H1 (cell line): ENCODE data around the gene BFSP2. TPM values are rescaled to one million over a fixed set of nuclear protein-coding genes. Genes with fewer than 3 reads are reported as not detected.

Source experiments
- CTCF ChIA-PET: fragments of 300-600 bp; sonication (Branson Sonifier 250); formaldehyde crosslinking; loops from one replicate; lab custom pipeline; 2021; ENCODE audit not compliant: partially characterized antibody; lab: Charles Lee
- POLR2A ChIA-PET: fragments of 300-600 bp; sonication (Branson Sonifier 250); formaldehyde crosslinking; loops from one replicate; lab custom pipeline; 2021; ENCODE audit warnings: inconsistent platforms; ENCODE audit not compliant: partially characterized antibody; lab: Charles Lee
- DNase-seq, 2 experiments: peaks; one replicate each; pipeline versions ENCODE4 v3.0.0 to v3.0.0-alpha.2; 2010 to 2022; ENCODE audit warnings: low spot score in 2 of 2, low read depth in 1 of 2, mixed read lengths in 1 of 2
- FAIRE-seq: peaks from 2 replicates; lab custom pipeline; 2011; peaks lifted over from hg19 to GRCh38; lab: Jason Lieb, UNC
- H2AFZ ChIP-seq: 2 replicates; pipeline ENCODE4 v1.8.1; 2012; ENCODE audit warnings: low read length, inconsistent platforms
- H2AK5ac ChIP-seq: 2 replicates; pipeline ENCODE4 v1.6.1; 2013; ENCODE audit warnings: low read depth, low read length
- H2BK120ac ChIP-seq: replicated peaks from 2 replicates; pipeline ENCODE3; 2013; ENCODE audit warnings: low read depth, low read length, inconsistent platforms
- H2BK12ac ChIP-seq: 2 replicates; pipeline ENCODE4 v1.6.1; 2013; ENCODE audit warnings: low read depth, low read length
- H2BK15ac ChIP-seq: 2 replicates; pipeline ENCODE4 v1.6.1; 2013; ENCODE audit warnings: low read length
- H2BK20ac ChIP-seq: 2 replicates; pipeline ENCODE4 v1.6.1; 2013; ENCODE audit warnings: low read length
- H2BK5ac ChIP-seq: 2 replicates; pipeline ENCODE4 v1.6.1; 2013; ENCODE audit warnings: low read depth, low read length
- H3K14ac ChIP-seq: 2 replicates; pipeline ENCODE4 v1.6.1; 2013; ENCODE audit warnings: inconsistent platforms; ENCODE audit not compliant: insufficient read length
- H3K18ac ChIP-seq: 2 replicates; pipeline ENCODE4 v1.6.1; 2013; ENCODE audit warnings: low read length; ENCODE audit errors: extremely low read depth
- H3K23ac ChIP-seq: 2 replicates; pipeline ENCODE4 v1.6.1; 2013; ENCODE audit warnings: inconsistent platforms; ENCODE audit not compliant: insufficient read length
- H3K23me2 ChIP-seq: 2 replicates; pipeline ENCODE4 v1.6.1; 2013; ENCODE audit warnings: low read depth, low read length
- H3K27ac ChIP-seq: 2 replicates; pipeline ENCODE4 v1.6.1; 2011; ENCODE audit warnings: low read depth, low read length, inconsistent platforms
- H3K27me3 ChIP-seq, 4 experiments: replicated peaks in 1 of 4; 1 replicate in 1 of 4; 2 replicates in 3 of 4; pipeline versions ENCODE4 v1.6.1 to v1.8.1; 2011 to 2013; ENCODE audit warnings: low read length in 3 of 4, mild to moderate bottlenecking in 3 of 4, inconsistent platforms in 2 of 4, mixed read lengths in 2 of 4, moderate library complexity in 1 of 4; ENCODE audit not compliant: control insufficient read depth in 3 of 4, insufficient read depth in 3 of 4; ENCODE audit errors: extremely low read depth in 1 of 4
- H3K36me3 ChIP-seq, 4 experiments: 2 replicates each; pipeline versions ENCODE4 v1.6.1 to v1.8.1; 2011 to 2013; ENCODE audit warnings: mild to moderate bottlenecking in 4 of 4, low read length in 3 of 4, moderate library complexity in 2 of 4, control low read depth in 1 of 4, inconsistent platforms in 1 of 4; ENCODE audit not compliant: insufficient read depth in 4 of 4, control insufficient read depth in 2 of 4
- H3K4ac ChIP-seq: replicated peaks from 2 replicates; pipeline ENCODE3; 2013; ENCODE audit warnings: low read length, low read depth, mixed read lengths, inconsistent platforms; ENCODE audit not compliant: insufficient read length
- H3K4me1 ChIP-seq, 4 experiments: replicated peaks in 1 of 4; 1 replicate in 1 of 4; 2 replicates in 3 of 4; pipeline versions ENCODE4 v1.6.1 to v1.8.1; 2011 to 2013; ENCODE audit warnings: low read length in 3 of 4, inconsistent platforms in 2 of 4, mixed read lengths in 1 of 4; ENCODE audit not compliant: insufficient read depth in 4 of 4, control insufficient read depth in 3 of 4
- H3K4me2 ChIP-seq, 2 experiments: 2 replicates each; pipeline versions ENCODE4 v1.6.1 to v1.8.1; 2011 to 2013; ENCODE audit warnings: low read depth in 2 of 2, low read length in 2 of 2, control low read depth in 1 of 2, inconsistent platforms in 1 of 2, mild to moderate bottlenecking in 1 of 2; ENCODE audit not compliant: insufficient read depth in 1 of 2
- H3K4me3 ChIP-seq, 4 experiments: fragments of 200-600, 300-600 bp in 1 of 4; sonication (generic), shearing (Covaris generic), sonication (Bioruptor Twin) in 1 of 4; 2 replicates each; pipeline versions ENCODE4 v1.5.1 to v1.8.1; 2011 to 2016; ENCODE audit warnings: low read length in 4 of 4, low read depth in 3 of 4, control low read depth in 2 of 4, inconsistent platforms in 2 of 4, mild to moderate bottlenecking in 2 of 4, mixed read lengths in 1 of 4, moderate library complexity in 1 of 4; ENCODE audit not compliant: insufficient read depth in 2 of 4; ENCODE audit errors: extremely low read depth in 1 of 4
- H3K56ac ChIP-seq: replicated peaks from 2 replicates; pipeline ENCODE3; 2013; ENCODE audit warnings: low read depth, mild to moderate bottlenecking, mixed read lengths, low read length, inconsistent platforms; ENCODE audit not compliant: insufficient read length
- H3K79me1 ChIP-seq: 2 replicates; pipeline ENCODE4 v1.6.1; 2013; ENCODE audit warnings: low read depth, low read length, control low read depth
- H3K79me2 ChIP-seq, 2 experiments: 2 replicates each; pipeline versions ENCODE4 v1.6.1 to v1.8.1; 2012 to 2013; ENCODE audit warnings: low read length in 2 of 2, mild to moderate bottlenecking in 2 of 2, inconsistent platforms in 1 of 2; ENCODE audit not compliant: insufficient read depth in 2 of 2, control insufficient read depth in 1 of 2
- H3K9ac ChIP-seq, 4 experiments: replicated peaks in 1 of 4; 1 replicate in 1 of 4; 2 replicates in 3 of 4; pipeline versions ENCODE4 v1.6.1 to v1.8.1; 2011 to 2013; ENCODE audit warnings: low read depth in 3 of 4, low read length in 3 of 4, control low read depth in 2 of 4, mild to moderate bottlenecking in 2 of 4, moderate library complexity in 2 of 4, inconsistent platforms in 1 of 4; ENCODE audit errors: extremely low read depth in 1 of 4
- H3K9me3 ChIP-seq, 2 experiments: 2 replicates each; pipeline versions ENCODE4 v1.6.1 to v1.8.1; 2012 to 2013; ENCODE audit warnings: mild to moderate bottlenecking in 2 of 2, moderate library complexity in 2 of 2, control low read depth in 1 of 2, inconsistent platforms in 1 of 2, low read depth in 1 of 2, low read length in 1 of 2, mixed read lengths in 1 of 2; ENCODE audit not compliant: insufficient read depth in 2 of 2
- H4K20me1 ChIP-seq, 2 experiments: replicated peaks in 1 of 2; 2 replicates each; pipeline versions ENCODE3 to v1.8.1; 2011 to 2013; ENCODE audit warnings: inconsistent platforms in 2 of 2, low read length in 2 of 2, mild to moderate bottlenecking in 1 of 2; ENCODE audit not compliant: insufficient read depth in 2 of 2, control insufficient read depth in 1 of 2
- H4K5ac ChIP-seq: 2 replicates; pipeline ENCODE4 v1.6.1; 2013; ENCODE audit warnings: low read length, low read depth, mixed read lengths, inconsistent platforms; ENCODE audit not compliant: insufficient read length
- H4K8ac ChIP-seq: 2 replicates; pipeline ENCODE4 v1.8.0; 2013; ENCODE audit warnings: mild to moderate bottlenecking, moderate library complexity, low read length, inconsistent platforms; ENCODE audit not compliant: insufficient read depth; ENCODE audit errors: extremely low read depth
- H4K91ac ChIP-seq: replicated peaks from 2 replicates; pipeline ENCODE3; 2013; ENCODE audit warnings: low read length, mixed read lengths, inconsistent platforms; ENCODE audit not compliant: insufficient read length
- ZNF274 ChIP-seq: IDR thresholded peaks from 2 replicates; pipeline ENCODE4 v1.7.0; 2012; ENCODE audit warnings: low read length, borderline replicate concordance; ENCODE audit errors: extremely low read depth
- WGBS, 2 experiments: shearing (Covaris generic) in 1 of 2; methylation state at CpG; one replicate each; pipeline versions ENCODE4 v1.1.6 to v1.1.7; 2013 to 2015; ENCODE audit warnings: low lambda C conversion rate in 2 of 2, mixed read lengths in 2 of 2, inconsistent platforms in 1 of 2, low coverage in 1 of 2, missing lambda C conversion rate in 1 of 2; ENCODE audit not compliant: insufficient replicate concordance in 2 of 2, insufficient coverage in 1 of 2, insufficient read length in 1 of 2; ENCODE audit errors: extremely low coverage in 1 of 2, missing lambda C conversion rate in 1 of 2; 5-methylcytosine and 5-hydroxymethylcytosine counted together
- polyA plus RNA-seq, 7 experiments: library from polyadenylated mRNA; depleted of rRNA in 3 of 7; stranded (reverse) in 5 of 7; unstranded in 2 of 7; fragments of >200 nt in 5 of 7; fragments of 200-250 nt in 2 of 7; gene quantifications; 1 replicate in 5 of 7; 2 replicates in 1 of 7; 4 replicates in 1 of 7; pipeline versions ENCODE4 v1.2.1 to v1.2.3, GENCODE V29; 2011 to 2013; ENCODE audit warnings: missing spikeins in 2 of 7, mixed read lengths in 2 of 7
- total RNA-seq: library from RNA; stranded (reverse); fragmentation: NEBNext Ultra II Directional; extraction: Animal tissue kit (Norgen Biotek cat#: 25700); gene quantifications from 2 replicates; pipeline ENCODE4 v1.2.1, GENCODE V29; 2021

Gene BFSP2
- total and polyA plus RNA-seq, 2 of the 8 experiments (the other 6 are each of a cell fraction or from before 2014, with no cell fraction given): not detected

GRCh38 chr3:133360476-133360875 is 39.4 kb upstream of the BFSP2 start:
- WGBS, 2 experiments: 85% methylated on average over 2 of the region's 2 CpGs; no CpG with 5 or more reads in 1 of the 2 experiments
- H2AK5ac ChIP-seq: no peak overlapping the region
- H3K79me2 ChIP-seq: no peaks in the 10 kb centered on the region
- no peak overlapping the region for H2BK15ac ChIP-seq
- H2BK20ac ChIP-seq: no peak overlapping the region
- no peak overlapping the region for H2BK12ac ChIP-seq
- H2BK120ac ChIP-seq: no peak overlapping the region
- H3K23ac ChIP-seq: no peak overlapping the region
- H3K4ac ChIP-seq: no peak overlapping the region
- H3K27me3 ChIP-seq: no peaks in the 10 kb centered on the region
- H3K18ac ChIP-seq: no peak overlapping the region
- H3K23me2 ChIP-seq: no peaks in the 10 kb centered on the region
- H4K8ac ChIP-seq: no peak overlapping the region
- DNase-seq: no peak
- H3K14ac ChIP-seq: no peak overlapping the region
- no peak overlapping the region for H3K4me2 ChIP-seq
- no peak overlapping the region for H3K4me3 ChIP-seq
- no peak overlapping the region for H4K91ac ChIP-seq
- H4K20me1 ChIP-seq: no peaks in the 10 kb centered on the region
- H3K36me3 ChIP-seq: no peaks in the 10 kb centered on the region
- no peak overlapping the region for H2AFZ ChIP-seq
- no peak for FAIRE-seq
- peaks cover 0 to 3% (median 2%) of the 10 kb centered on the region in 4 experiments; a peak in 2 of 7 replicates for H3K4me1 ChIP-seq
- ChIA-PET POLR2A (no interaction called here), CTCF (interaction anchor here (18.0 kb wide), 1 partner anchor 18 kb away, joined by 189 read pairs; no protein-coding TSS in a partner anchor)
- no peaks in the 10 kb centered on the region for H3K79me1 ChIP-seq
- no peak overlapping the region for H3K56ac ChIP-seq
- no peaks in the 10 kb centered on the region for H3K9me3 ChIP-seq
- H2BK5ac ChIP-seq: no peak overlapping the region
- no peak overlapping the region for H4K5ac ChIP-seq
- no peak overlapping the region for H3K9ac ChIP-seq
- H3K27ac ChIP-seq: no peak overlapping the region
- no peak for TF ChIP-seq ZNF274
